ENCODE measurements around the gene GLIS1.

The GLIS1 gene

GRCh38 chr1:53558739-53559315 lies 180.1 kb downstream of the GLIS1 start:
- no peak for TF ChIP-seq GATA2 (IDR thresholded peaks at IDR 0.05; ENCODE audit: low read depth, low read length)
- TF ChIP-seq GATA3 (IDR thresholded peaks at IDR 0.05; ENCODE audit: low read depth, low read length) = no peak

GRCh38 chr1:53557830-53558738 lies 180.9 kb downstream of the GLIS1 start:
- no peak for TF ChIP-seq GATA3 (IDR thresholded peaks at IDR 0.05; ENCODE audit: low read depth, low read length)
- peak; percentile 95 for TF ChIP-seq GATA2 (IDR thresholded peaks at IDR 0.05; ENCODE audit: low read depth, low read length)

- no peak for TF ChIP-seq GATA3 (IDR thresholded peaks at IDR 0.05; ENCODE audit: low read depth, low read length)
- TF ChIP-seq GATA2 (IDR thresholded peaks at IDR 0.05; ENCODE audit: low read depth, low read length) = no peak
Observed at GRCh38 chr1:53557369-53557768, 181.6 kb downstream of the GLIS1 start.

GRCh38 chr1:53556657-53557227 lies 182.2 kb downstream of the GLIS1 start:
- no peak for TF ChIP-seq GATA2 (IDR thresholded peaks at IDR 0.05; ENCODE audit: low read depth, low read length)
- no peak for TF ChIP-seq GATA3 (IDR thresholded peaks at IDR 0.05; ENCODE audit: low read depth, low read length)

- no peak for TF ChIP-seq GATA2 (IDR thresholded peaks at IDR 0.05; ENCODE audit: low read depth, low read length)
Observed at GRCh38 chr1:53554592-53555305, 184.2 kb downstream of the GLIS1 start.

GRCh38 chr1:53553734-53554509 lies 185.0 kb downstream of the GLIS1 start:
- TF ChIP-seq GATA2 (IDR thresholded peaks at IDR 0.05; ENCODE audit: low read depth, low read length) (no peak), GATA3 (IDR thresholded peaks at IDR 0.05; ENCODE audit: low read depth, low read length) (no peak)

GRCh38 chr1:53552981-53553733 lies 185.8 kb downstream of the GLIS1 start:
- TF ChIP-seq GATA3 (IDR thresholded peaks at IDR 0.05; ENCODE audit: low read depth, low read length) (no peak), GATA2 (IDR thresholded peaks at IDR 0.05; ENCODE audit: low read depth, low read length) (no peak)

GRCh38 chr1:53552146-53552861 lies 186.7 kb downstream of the GLIS1 start:
- TF ChIP-seq GATA2 (IDR thresholded peaks at IDR 0.05; ENCODE audit: low read depth, low read length) (no peak), GATA3 (IDR thresholded peaks at IDR 0.05; ENCODE audit: low read depth, low read length) (no peak)

- no peak for TF ChIP-seq GATA2 (IDR thresholded peaks at IDR 0.05; ENCODE audit: low read depth, low read length)
- TF ChIP-seq GATA3 (IDR thresholded peaks at IDR 0.05; ENCODE audit: low read depth, low read length) = no peak
Observed at GRCh38 chr1:53551428-53551995, 187.5 kb downstream of the GLIS1 start.

- no peak for TF ChIP-seq GATA2 (IDR thresholded peaks at IDR 0.05; ENCODE audit: low read depth, low read length)
- no peak for TF ChIP-seq GATA3 (IDR thresholded peaks at IDR 0.05; ENCODE audit: low read depth, low read length)
Observed at GRCh38 chr1:53550201-53550741, 188.7 kb downstream of the GLIS1 start.

GRCh38 chr1:53549781-53550180 lies 189.2 kb downstream of the GLIS1 start:
- TF ChIP-seq GATA3 (IDR thresholded peaks at IDR 0.05; ENCODE audit: low read depth, low read length) (no peak), GATA2 (IDR thresholded peaks at IDR 0.05; ENCODE audit: low read depth, low read length) (no peak)

GRCh38 chr1:53549287-53549686 lies 189.7 kb downstream of the GLIS1 start:
- TF ChIP-seq GATA3 (IDR thresholded peaks at IDR 0.05; ENCODE audit: low read depth, low read length) (no peak), GATA2 (IDR thresholded peaks at IDR 0.05; ENCODE audit: low read depth, low read length) (no peak)

Measured in SH-SY5Y (cell line).